ENCODE results near the gene RPL10. TPM values are rescaled to one million over a fixed set of nuclear protein-coding genes. Genes with fewer than 3 reads are reported as not detected.

Gene RPL10
- total RNA-seq, 4 donors from 2014 or later = 3,899 to 6,066 (median 5,720) TPM

- TF ChIP-seq CTCF (IDR thresholded peaks at IDR 0.05 in 4 of 5, conservative IDR thresholded peaks at IDR 0.05 in 1 of 5) (no peak), POLR2A (IDR thresholded peaks at IDR 0.05) (no peak)
- H3K27ac ChIP-seq = no peak overlapping the region
- no peak for ATAC-seq
- no peaks in the 10 kb centered on the region for H3K27me3 ChIP-seq
- no peaks in the 10 kb centered on the region for H3K36me3 ChIP-seq
- DNase-seq = no peak
- no peaks in the 10 kb centered on the region for H3K9me3 ChIP-seq
- in situ Hi-C loops (cut with MboI; ENCODE audit: low sequenced_read_pairs in 4 of 4) = no loop called here
- H3K4me3 ChIP-seq = no peak overlapping the region
- no peaks in the 10 kb centered on the region for H3K4me1 ChIP-seq
- intact Hi-C loops (cut with DNase I; ENCODE audit: low total_unique reads) = no loop called here
Measured at GRCh38 chrX:154350429-154351182, 47.6 kb upstream of the RPL10 start.

DNA sequence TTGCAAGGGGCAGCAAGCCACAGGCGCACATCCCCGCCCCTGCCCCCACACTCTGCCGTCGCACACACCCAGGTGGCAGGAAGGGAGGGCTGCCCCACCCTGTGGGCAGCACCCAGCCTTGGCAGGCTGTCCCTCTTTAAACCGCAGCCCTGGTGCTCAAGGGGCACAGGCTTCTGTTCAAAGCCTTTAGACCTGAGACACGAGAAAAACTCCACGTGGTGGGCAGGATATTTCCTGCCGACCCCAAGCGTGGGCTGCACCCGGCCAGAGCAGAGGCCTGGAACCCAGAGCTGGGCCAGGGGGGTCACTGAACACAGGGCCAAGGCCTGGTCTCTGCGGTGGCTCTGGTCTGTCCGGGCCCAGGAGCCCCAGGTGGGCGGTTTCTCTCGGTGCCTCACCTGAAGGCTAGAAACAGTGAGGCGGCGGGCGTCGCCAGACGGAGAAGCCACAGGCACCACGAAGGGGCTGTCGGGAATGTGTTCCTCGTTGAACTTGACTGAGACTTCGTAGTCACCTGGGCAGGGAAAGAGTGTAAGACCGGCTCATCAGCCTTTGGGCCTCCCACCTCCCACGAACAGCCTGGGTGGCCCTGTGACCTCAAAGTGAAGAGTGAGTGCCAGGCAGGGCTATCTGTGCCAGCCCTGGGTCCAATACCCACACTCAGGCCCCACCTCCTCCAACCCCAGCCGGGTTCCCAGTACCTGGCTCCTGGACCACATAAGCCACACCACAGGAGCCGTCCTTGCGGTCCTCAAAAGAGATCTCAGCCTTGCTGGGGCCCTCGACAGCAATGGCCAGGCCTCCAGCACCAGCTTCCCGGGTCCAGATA is 46.8 kb upstream of the RPL10 start:
- DNase-seq (no peak), ATAC-seq (no peak)
- H3K4me3 ChIP-seq = no peak overlapping the region
- no peak for TF ChIP-seq CTCF (IDR thresholded peaks at IDR 0.05 in 4 of 5, conservative IDR thresholded peaks at IDR 0.05 in 1 of 5)
- TF ChIP-seq POLR2A (IDR thresholded peaks at IDR 0.05) = no peak
- no peaks in the 10 kb centered on the region for H3K4me1 ChIP-seq
- intact Hi-C loops (cut with DNase I; ENCODE audit: low total_unique reads) = no loop called here
- no peak overlapping the region for H3K27ac ChIP-seq
- in situ Hi-C loops (cut with MboI; ENCODE audit: low sequenced_read_pairs in 4 of 4) = no loop called here
- H3K9me3 ChIP-seq = no peaks in the 10 kb centered on the region
- no peaks in the 10 kb centered on the region for H3K27me3 ChIP-seq
- H3K36me3 ChIP-seq = no peaks in the 10 kb centered on the region

DNA sequence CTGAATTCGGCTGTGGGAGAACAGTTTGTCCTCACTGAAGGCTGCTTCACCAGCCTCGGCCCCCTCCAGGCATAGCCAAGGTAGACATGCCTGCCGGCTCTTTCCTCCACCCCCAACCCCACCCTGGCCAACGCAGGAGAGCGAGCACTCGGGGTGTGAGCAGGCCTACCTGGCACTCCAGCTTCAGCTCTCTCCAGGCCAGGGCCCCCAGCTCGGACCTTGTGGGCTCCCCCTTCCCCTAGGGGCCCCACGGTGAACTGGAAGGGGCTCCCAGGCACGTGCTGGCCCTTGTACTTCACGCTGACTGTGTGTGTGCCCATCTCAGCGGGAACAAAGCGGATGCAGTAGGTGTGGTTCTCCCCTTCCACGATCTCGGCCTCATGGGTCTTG is 46.2 kb upstream of the RPL10 start:
- in situ Hi-C loops (cut with MboI; ENCODE audit: low sequenced_read_pairs in 4 of 4) = no loop called here
- no peak for TF ChIP-seq POLR2A (IDR thresholded peaks at IDR 0.05)
- no peak overlapping the region for H3K27ac ChIP-seq

DNA sequence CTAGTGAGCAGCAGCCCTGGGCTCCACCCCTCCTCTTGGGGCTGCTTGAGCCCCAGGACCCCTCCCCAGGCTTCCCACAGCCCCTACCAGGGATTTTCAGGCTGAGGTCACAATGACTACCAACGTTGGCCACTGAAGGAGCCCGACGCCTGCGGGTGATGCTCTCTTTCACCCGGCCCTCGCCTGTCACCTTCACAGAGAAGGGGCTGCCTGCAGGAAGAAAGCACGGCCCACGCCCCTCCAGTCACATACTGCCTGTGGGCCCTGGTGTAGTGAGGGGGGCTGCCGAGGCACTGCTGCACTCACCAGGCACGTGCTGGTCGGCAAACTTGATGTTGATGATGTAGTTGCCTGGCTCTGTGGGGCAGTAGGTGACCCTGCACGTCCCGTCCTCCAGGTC is 45.7 kb upstream of the RPL10 start:
- intact Hi-C loops (cut with DNase I; ENCODE audit: low total_unique reads) = no loop called here
- H3K4me1 ChIP-seq = no peaks in the 10 kb centered on the region
- no peak overlapping the region for H3K27ac ChIP-seq
- no peak for DNase-seq
- ATAC-seq = no peak
- TF ChIP-seq CTCF (IDR thresholded peaks at IDR 0.05 in 4 of 5, conservative IDR thresholded peaks at IDR 0.05 in 1 of 5) (no peak), POLR2A (IDR thresholded peaks at IDR 0.05) (no peak)
- no peaks in the 10 kb centered on the region for H3K9me3 ChIP-seq
- no peaks in the 10 kb centered on the region for H3K36me3 ChIP-seq
- no peak overlapping the region for H3K4me3 ChIP-seq
- in situ Hi-C loops (cut with MboI; ENCODE audit: low sequenced_read_pairs in 4 of 4) = no loop called here
- H3K27me3 ChIP-seq = no peaks in the 10 kb centered on the region

More for the DNA sequence above, 46.2 kb upstream of the RPL10 start:
- Histone ChIP-seq H3K36me3 (no peaks in the 10 kb centered on the region), H3K27me3 (no peaks in the 10 kb centered on the region), H3K4me1 (no peaks in the 10 kb centered on the region), H3K9me3 (no peaks in the 10 kb centered on the region), H3K4me3 (no peak overlapping the region)
- no peak for DNase-seq
- intact Hi-C loops (cut with DNase I; ENCODE audit: low total_unique reads) = no loop called here
- no peak for ATAC-seq

GRCh38 chrX:154353172-154353843 is 44.9 kb upstream of the RPL10 start:
- H3K27me3 ChIP-seq = no peaks in the 10 kb centered on the region
- TF ChIP-seq POLR2A (IDR thresholded peaks at IDR 0.05) = no peak
- TF ChIP-seq CTCF (IDR thresholded peaks at IDR 0.05 in 4 of 5, conservative IDR thresholded peaks at IDR 0.05 in 1 of 5) = no peak
- intact Hi-C loops (cut with DNase I; ENCODE audit: low total_unique reads) = no loop called here
- H3K36me3 ChIP-seq = no peaks in the 10 kb centered on the region
- in situ Hi-C loops (cut with MboI; ENCODE audit: low sequenced_read_pairs in 4 of 4) = no loop called here
- H3K4me3 ChIP-seq = no peak overlapping the region
- no peak for DNase-seq
- H3K4me1 ChIP-seq = no peaks in the 10 kb centered on the region
- ATAC-seq = no peak
- no peak overlapping the region for H3K27ac ChIP-seq
- no peaks in the 10 kb centered on the region for H3K9me3 ChIP-seq
